ENCODE measurements around the gene ZNF628. TPM values are rescaled to one million over a fixed set of nuclear protein-coding genes. Genes with fewer than 3 reads are reported as not detected.
A peak's percentile ranks its signal among the peaks of the same experiment; 100 is the strongest.

The ZNF628 gene
- total and polyA plus RNA-seq, 2 donors (not counting 1 experiment from before 2014, with no cell fraction given), result 13.3 to 18.3 TPM

GRCh38 chr19:55493052-55493644, 16.7 kb downstream of the ZNF628 start:
- no peaks in the 10 kb centered on the region for H3K9me3 ChIP-seq (ENCODE audit: control extremely low read depth in 1 of 3, control insufficient read depth in 2 of 3, insufficient read depth in 1 of 3, low read length in 2 of 3)
- H3K36me3 ChIP-seq (replicated peaks in 1 of 2; ENCODE audit: control extremely low read depth in 1 of 2, control insufficient read depth in 1 of 2, extremely low read depth in 1 of 2, insufficient read depth in 2 of 2, low read length in 1 of 2), result no peaks in the 10 kb centered on the region
- H3K27me3 ChIP-seq (replicated peaks in 1 of 4; ENCODE audit: control extremely low read depth in 1 of 4, control insufficient read depth in 3 of 4, insufficient read depth in 4 of 4, low read length in 3 of 4), result peaks cover 0 to 35% (median 2%) of the 10 kb centered on the region in 4 experiments
- intact Hi-C loops (cut with micrococcal nuclease), result no loop called here
- WGBS (ENCODE audit: insufficient coverage), result 78% methylated on average over 17 of the region's 18 CpGs
- H3K4me3 ChIP-seq (ENCODE audit: control extremely low read depth in 1 of 5, extremely low read depth in 1 of 5, insufficient read depth in 1 of 5, low read depth in 2 of 5, low read length in 4 of 5), result no peak overlapping the region
- no peak overlapping the region for H3K4me2 ChIP-seq (replicated peaks; ENCODE audit: low read depth, low read length, poor library complexity, severe bottlenecking)
- no peaks in the 10 kb centered on the region for H4K20me1 ChIP-seq (ENCODE audit: control insufficient read depth, insufficient read depth, low read length, poor library complexity, severe bottlenecking)
- H3K4me3 Mint-ChIP-seq, result no peak overlapping the region
- H3K27ac ChIP-seq (ENCODE audit: low read length in 2 of 2), result no peak overlapping the region
- CTCF ChIA-PET, result no interaction called here
- H3K79me2 ChIP-seq (ENCODE audit: control insufficient read depth, insufficient read depth, low read length), result no peaks in the 10 kb centered on the region
- TF ChIP-seq EZH2 (IDR thresholded peaks at IDR 0.05; ENCODE audit: borderline replicate concordance, insufficient read depth, low read depth, low read length, poor library complexity, severe bottlenecking) (no peak), CTCF (IDR thresholded peaks at IDR 0.05) (no peak)
- ATAC-seq (ENCODE audit: low read depth) (no peak), DNase-seq (no peak)
- peaks cover 8% of the 10 kb centered on the region for H3K27me3 Mint-ChIP-seq
- H3K4me1 Mint-ChIP-seq, result no peaks in the 10 kb centered on the region
- POLR2A ChIA-PET, result no interaction called here
- no peaks in the 10 kb centered on the region for H3K9me3 Mint-ChIP-seq (ENCODE audit: insufficient read depth)
- no peak overlapping the region for H3K27ac Mint-ChIP-seq
- H3K4me1 ChIP-seq (ENCODE audit: control insufficient read depth in 2 of 2, insufficient read depth in 2 of 2, low read length in 2 of 2), result no peaks in the 10 kb centered on the region
- H2AFZ ChIP-seq (ENCODE audit: insufficient read depth, low read depth, low read length, poor library complexity, severe bottlenecking), result no peak overlapping the region
- H3K9ac ChIP-seq (ENCODE audit: low read length), result no peak overlapping the region

- H3K4me2 ChIP-seq (replicated peaks; ENCODE audit: low read depth, low read length, poor library complexity, severe bottlenecking), result peak overlapping the region; percentile 18
- no peak overlapping the region for H2AFZ ChIP-seq (ENCODE audit: insufficient read depth, low read depth, low read length, poor library complexity, severe bottlenecking)
- no peaks in the 10 kb centered on the region for H3K36me3 ChIP-seq (replicated peaks in 1 of 2; ENCODE audit: control extremely low read depth in 1 of 2, control insufficient read depth in 1 of 2, extremely low read depth in 1 of 2, insufficient read depth in 2 of 2, low read length in 1 of 2)
- WGBS (ENCODE audit: insufficient coverage), result 68% methylated on average over 27 of the region's 38 CpGs
- ChIA-PET POLR2A (no interaction called here), CTCF (interaction anchor here (0.6 to 1.3 kb wide), 2 partner anchors 9 to 10 kb away, joined by 3 read pairs; partner anchors contain the start of gene NAT14)
- H3K9me3 ChIP-seq (ENCODE audit: control extremely low read depth in 1 of 3, control insufficient read depth in 2 of 3, insufficient read depth in 1 of 3, low read length in 2 of 3), result no peaks in the 10 kb centered on the region
- Mint-ChIP-seq H3K4me1 (no peaks in the 10 kb centered on the region), H3K27ac (no peak overlapping the region), H3K27me3 (peaks cover 8% of the 10 kb centered on the region), H3K9me3 (ENCODE audit: insufficient read depth) (no peaks in the 10 kb centered on the region), H3K4me3 (no peak overlapping the region)
- H3K79me2 ChIP-seq (ENCODE audit: control insufficient read depth, insufficient read depth, low read length), result no peaks in the 10 kb centered on the region
- no peak overlapping the region for H3K27ac ChIP-seq (ENCODE audit: low read length in 2 of 2)
- ATAC-seq (ENCODE audit: low read depth) (no peak), DNase-seq (no peak)
- peaks cover 0 to 35% (median 2%) of the 10 kb centered on the region in 4 experiments for H3K27me3 ChIP-seq (replicated peaks in 1 of 4; ENCODE audit: control extremely low read depth in 1 of 4, control insufficient read depth in 3 of 4, insufficient read depth in 4 of 4, low read length in 3 of 4)
- H3K9ac ChIP-seq (ENCODE audit: low read length), result no peak overlapping the region
- H4K20me1 ChIP-seq (ENCODE audit: control insufficient read depth, insufficient read depth, low read length, poor library complexity, severe bottlenecking), result no peaks in the 10 kb centered on the region
- H3K4me1 ChIP-seq (ENCODE audit: control insufficient read depth in 2 of 2, insufficient read depth in 2 of 2, low read length in 2 of 2), result no peaks in the 10 kb centered on the region
- no peak for TF ChIP-seq EZH2 (IDR thresholded peaks at IDR 0.05; ENCODE audit: borderline replicate concordance, insufficient read depth, low read depth, low read length, poor library complexity, severe bottlenecking)
- intact Hi-C loops (cut with micrococcal nuclease), result no loop called here
- H3K4me3 ChIP-seq (ENCODE audit: control extremely low read depth in 1 of 5, extremely low read depth in 1 of 5, insufficient read depth in 1 of 5, low read depth in 2 of 5, low read length in 4 of 5), result no peak overlapping the region
Measured at GRCh38 chr19:55493645-55494171, 17.3 kb downstream of the ZNF628 start.
